ACC112 (cell line): ENCODE data around the gene SMAD3.
"Not testable (repeated sequence)": the region's sequence is repeated elsewhere in the genome, so short reads cannot be mapped to it uniquely, and the experiment has no call there.

Experiments used
- H2AFZ ChIP-seq: fragments of 200-600 bp; sonication (generic); one replicate; pipeline ENCODE4 v1.6.0; 2017; ENCODE audit warnings: antibody characterized with exemption, low read length; ENCODE audit not compliant: unreplicated experiment
- H3K27ac ChIP-seq: fragments of 200-600 bp; sonication (generic); 2 replicates; pipeline ENCODE4 v1.5.1; 2014; ENCODE audit warnings: low read depth, mild to moderate bottlenecking, antibody characterized with exemption, low read length, moderate library complexity
- H3K27me3 ChIP-seq: fragments of 200-600 bp; sonication (generic); 2 replicates; pipeline ENCODE4 v1.6.1; 2014; ENCODE audit warnings: mild to moderate bottlenecking, antibody characterized with exemption, low read length, moderate library complexity, mixed read lengths; ENCODE audit not compliant: insufficient read depth
- H3K36me3 ChIP-seq: fragments of 200-600 bp; sonication (generic); 2 replicates; pipeline ENCODE4 v1.6.1; 2016; ENCODE audit warnings: mild to moderate bottlenecking, antibody characterized with exemption, low read length, moderate library complexity, mixed read lengths; ENCODE audit not compliant: insufficient read depth
- H3K4me1 ChIP-seq: fragments of 200-600 bp; sonication (generic); one replicate; pipeline ENCODE4 v1.6.1; 2016; ENCODE audit warnings: low read length, mixed read lengths; ENCODE audit not compliant: insufficient read depth, unreplicated experiment, control insufficient read depth
- H3K4me3 ChIP-seq: fragments of 200-600 bp; sonication (generic); 2 replicates; pipeline ENCODE4 v1.5.1; 2014; ENCODE audit warnings: mild to moderate bottlenecking, low read depth, low read length
- H3K79me2 ChIP-seq: fragments of 200-600 bp; sonication (generic); one replicate; pipeline ENCODE4 v1.6.0; 2016; ENCODE audit warnings: low read length; ENCODE audit not compliant: control insufficient read depth, unreplicated experiment, insufficient read depth

The SMAD3 gene

GRCh38 chr15:67065531-67066005, at the start of gene SMAD3:
Gene SMAD3 (plus strand): TSS chr15:67065602. CDS start chr15:67066155, 553 bp downstream.
- Histone ChIP-seq H2AFZ (peak within 1 kb of the TSS; percentile 64), H3K36me3 (peaks cover 14% of the 10 kb centered on the region; the same call in 1 of the 2 replicates), H3K4me1 (peaks cover 27% of the 10 kb centered on the region), H3K27me3 (no peaks in the 10 kb centered on the region), H3K27ac (peak within 1 kb of the TSS; percentile 84), H3K4me3 (peak within 1 kb of the TSS; percentile 91), H3K79me2 (peaks cover 49% of the 10 kb centered on the region)

GRCh38 chr15:67017311-67017710, 48.1 kb upstream of the SMAD3 start:
- Histone ChIP-seq H3K27me3 (no peaks in the 10 kb centered on the region), H3K36me3 (no peaks in the 10 kb centered on the region), H3K79me2 (no peaks in the 10 kb centered on the region), H2AFZ (no peak overlapping the region), H3K27ac (no peak overlapping the region), H3K4me3 (no peak overlapping the region), H3K4me1 (no peaks in the 10 kb centered on the region)

DNA sequence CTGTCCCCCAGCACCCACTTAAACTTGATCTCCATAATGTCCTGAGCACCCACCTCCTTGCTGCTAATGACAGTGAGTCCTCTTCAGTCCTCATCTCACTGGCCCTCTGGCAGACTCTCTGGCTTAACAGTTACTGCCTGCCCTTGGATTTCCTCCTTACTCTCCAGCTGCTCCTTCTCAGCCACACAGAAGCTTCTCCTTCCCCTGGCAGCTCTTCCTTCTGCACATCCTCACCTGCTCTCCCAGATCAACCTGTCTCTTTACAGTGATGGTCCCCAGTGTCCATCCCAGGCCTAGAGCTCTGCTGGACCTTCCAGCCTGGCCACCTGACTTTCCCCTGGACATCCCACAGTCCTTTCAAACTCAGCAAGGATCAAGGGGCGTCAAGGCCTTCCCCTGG, 47.4 kb upstream of the SMAD3 start:
- Histone ChIP-seq H3K79me2 (no peaks in the 10 kb centered on the region), H3K27ac (no peak overlapping the region), H3K4me3 (no peak overlapping the region), H3K27me3 (no peaks in the 10 kb centered on the region), H3K36me3 (no peaks in the 10 kb centered on the region), H2AFZ (no peak overlapping the region), H3K4me1 (no peaks in the 10 kb centered on the region)

- H3K27ac ChIP-seq, result no peak overlapping the region
- peaks cover 2% of the 10 kb centered on the region for H3K4me1 ChIP-seq
- no peaks in the 10 kb centered on the region for H3K79me2 ChIP-seq
- H3K27me3 ChIP-seq, result no peaks in the 10 kb centered on the region
- H2AFZ ChIP-seq, result no peak overlapping the region
- H3K36me3 ChIP-seq, result no peaks in the 10 kb centered on the region
- no peak overlapping the region for H3K4me3 ChIP-seq
These were observed 47.0 kb upstream of the SMAD3 start for GRCh38 chr15:67018441-67018840.

DNA sequence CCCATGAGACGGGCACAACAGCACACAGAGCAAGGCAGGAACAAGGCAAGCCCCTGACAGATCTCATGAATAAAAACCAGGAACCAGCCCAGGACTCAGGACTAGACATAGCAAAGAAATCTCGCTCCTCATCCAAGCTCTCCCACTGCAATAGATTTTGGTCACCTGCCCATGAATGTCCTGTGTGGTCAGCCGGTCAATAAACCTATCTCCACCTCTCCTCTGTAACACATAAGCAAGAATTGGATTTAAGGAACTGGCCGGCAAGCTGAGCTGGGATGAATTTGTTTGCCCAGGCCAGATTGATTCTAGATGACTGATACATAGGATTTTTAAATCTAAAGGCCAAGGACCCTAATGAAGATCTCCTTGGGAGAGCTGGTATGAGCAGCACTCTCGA, 46.3 kb upstream of the SMAD3 start:
- Histone ChIP-seq H2AFZ (no peak overlapping the region), H3K36me3 (no peaks in the 10 kb centered on the region), H3K4me1 (peaks cover 8% of the 10 kb centered on the region), H3K27ac (no peak overlapping the region), H3K27me3 (no peaks in the 10 kb centered on the region), H3K4me3 (no peak overlapping the region), H3K79me2 (no peaks in the 10 kb centered on the region)

- H3K27ac ChIP-seq, result no peak overlapping the region
- H3K36me3 ChIP-seq, result no peaks in the 10 kb centered on the region
- H3K4me3 ChIP-seq, result no peak overlapping the region
These were observed 45.4 kb upstream of the SMAD3 start for GRCh38 chr15:67019884-67020520.

DNA sequence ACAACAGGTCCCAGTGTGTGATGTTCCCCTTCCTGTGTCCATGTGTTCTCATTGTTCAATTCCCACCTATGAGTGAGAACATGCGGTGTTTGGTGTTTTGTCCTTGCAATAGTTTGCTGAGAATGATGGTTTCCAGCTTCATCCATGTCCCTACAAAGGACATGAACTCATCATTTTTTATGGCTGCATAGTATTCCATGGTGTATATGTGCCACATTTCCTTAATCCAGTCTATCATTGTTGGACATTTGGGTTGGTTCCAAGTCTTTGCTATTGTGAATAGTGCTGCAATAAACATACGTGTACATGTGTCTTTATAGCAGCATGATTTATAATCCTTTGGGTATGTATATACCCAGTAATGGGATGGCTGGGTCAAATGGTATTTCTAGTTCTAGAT, 44.7 kb upstream of the SMAD3 start:
- H3K4me3 ChIP-seq, H3K79me2 ChIP-seq, H2AFZ ChIP-seq, H3K27ac ChIP-seq, H3K36me3 ChIP-seq, H3K27me3 ChIP-seq: not testable (repeated sequence)
- H3K4me1 ChIP-seq, result peaks cover 22% of the 10 kb centered on the region

More at GRCh38 chr15:67019884-67020520, 45.4 kb upstream of the SMAD3 start:
- Histone ChIP-seq H2AFZ (no peak overlapping the region), H3K4me1 (peaks cover 15% of the 10 kb centered on the region), H3K27me3 (no peaks in the 10 kb centered on the region), H3K79me2 (no peaks in the 10 kb centered on the region)

- Histone ChIP-seq H2AFZ (no peak overlapping the region), H3K27me3 (no peaks in the 10 kb centered on the region), H3K79me2 (no peaks in the 10 kb centered on the region), H3K36me3 (no peaks in the 10 kb centered on the region), H3K4me3 (no peak overlapping the region), H3K4me1 (peaks cover 29% of the 10 kb centered on the region), H3K27ac (no peak overlapping the region)
These were observed 43.9 kb upstream of the SMAD3 start for GRCh38 chr15:67021455-67021854.

- H3K27ac ChIP-seq, result no peak overlapping the region
- no peak overlapping the region for H3K4me3 ChIP-seq
- no peaks in the 10 kb centered on the region for H3K36me3 ChIP-seq
- H3K4me1 ChIP-seq, result peaks cover 34% of the 10 kb centered on the region
- H3K27me3 ChIP-seq, result no peaks in the 10 kb centered on the region
- no peak overlapping the region for H2AFZ ChIP-seq
- H3K79me2 ChIP-seq, result no peaks in the 10 kb centered on the region
These were observed 42.8 kb upstream of the SMAD3 start for GRCh38 chr15:67022587-67023105.

DNA sequence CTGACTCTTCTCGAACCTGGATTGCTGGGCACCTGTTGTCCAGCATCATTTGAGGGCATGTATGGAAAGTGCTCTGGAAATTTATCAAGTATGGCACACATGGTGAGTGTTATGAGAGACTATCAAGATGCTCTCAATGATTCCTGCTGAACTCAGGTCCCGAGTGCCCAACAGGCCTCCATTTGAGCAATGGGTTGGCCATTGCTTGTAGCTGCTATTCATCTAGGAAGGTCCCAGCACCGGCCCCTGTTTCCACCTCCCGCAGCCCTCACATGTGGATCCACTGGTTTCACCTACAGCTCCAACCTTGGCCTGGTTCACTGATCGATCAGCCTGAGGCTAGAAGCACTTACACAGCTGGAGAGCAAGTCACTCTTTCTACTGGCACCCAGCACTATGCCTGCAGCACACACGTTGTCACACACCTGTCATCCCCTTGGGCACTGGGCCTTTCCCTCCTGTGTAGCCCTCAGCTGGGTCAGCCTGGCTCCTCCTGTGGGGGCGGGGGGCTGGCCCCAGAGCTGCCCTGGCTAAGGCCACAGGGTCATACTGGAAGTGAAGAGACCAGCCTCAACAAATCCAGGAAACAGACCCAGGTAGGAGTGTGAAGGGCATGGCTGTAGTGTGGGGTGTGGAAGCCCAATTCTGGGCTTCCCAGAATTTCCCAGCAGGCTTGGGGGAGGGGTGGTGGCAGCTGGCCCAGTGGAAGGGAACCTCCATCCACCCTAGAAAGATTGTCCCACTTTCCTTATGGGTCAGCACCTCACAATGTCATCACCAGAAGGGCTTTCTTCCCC, 41.7 kb upstream of the SMAD3 start:
- Histone ChIP-seq H3K4me1 (peaks cover 44% of the 10 kb centered on the region), H3K36me3 (no peaks in the 10 kb centered on the region), H3K4me3 (peak overlapping the region; percentile 49), H3K27me3 (no peaks in the 10 kb centered on the region), H2AFZ (peak overlapping the region; percentile 35), H3K27ac (peak overlapping the region; percentile 86), H3K79me2 (no peaks in the 10 kb centered on the region)
